Small intestine (tissue), 7 donors: ENCODE results near the gene KIAA0930. TPM values are rescaled to one million over a fixed set of nuclear protein-coding genes. Genes with fewer than 3 reads are reported as not detected.

Experiments used
- DNase-seq, 2 donors: peaks; one replicate each; pipeline versions ENCODE4 v3.0.0 to v3.0.0-alpha.2; 2013
- FAIRE-seq: peaks from 2 replicates; lab custom pipeline; 2012; peaks lifted over from hg19 to GRCh38; lab: Jason Lieb, UNC
- H3K27ac ChIP-seq, 3 donors: one replicate each; pipeline ENCODE4 v1.5.1; 2013; ENCODE audit warnings: low read length in 2 of 3, mild to moderate bottlenecking in 2 of 3, control low read depth in 1 of 3, inconsistent platforms in 1 of 3, low read depth in 1 of 3, moderate library complexity in 1 of 3
- H3K27me3 ChIP-seq, 3 donors: one replicate each; pipeline ENCODE4 v1.6.1; 2013; ENCODE audit warnings: low read length in 3 of 3, inconsistent platforms in 1 of 3; ENCODE audit not compliant: control insufficient read depth in 3 of 3, insufficient read depth in 3 of 3
- H3K36me3 ChIP-seq, 3 donors: one replicate each; pipeline ENCODE4 v1.6.1; 2013; ENCODE audit warnings: low read length in 3 of 3, inconsistent platforms in 1 of 3, low read depth in 1 of 3, mild to moderate bottlenecking in 1 of 3, moderate library complexity in 1 of 3; ENCODE audit not compliant: control insufficient read depth in 3 of 3, insufficient read depth in 2 of 3
- H3K4me1 ChIP-seq, 3 donors: one replicate each; pipeline ENCODE4 v1.6.1; 2013; ENCODE audit warnings: low read length in 2 of 3, inconsistent platforms in 1 of 3, low read depth in 1 of 3, mild to moderate bottlenecking in 1 of 3, moderate library complexity in 1 of 3; ENCODE audit not compliant: control insufficient read depth in 3 of 3, insufficient read depth in 2 of 3
- H3K4me3 ChIP-seq, 3 donors: one replicate each; pipeline ENCODE4 v1.5.1; 2013; ENCODE audit warnings: low read length in 3 of 3, control low read depth in 1 of 3, inconsistent platforms in 1 of 3, low read depth in 1 of 3, mild to moderate bottlenecking in 1 of 3, moderate library complexity in 1 of 3
- H3K9me3 ChIP-seq, 2 donors: one replicate each; pipeline ENCODE4 v1.6.1; 2013; ENCODE audit warnings: low read depth in 1 of 2, low read length in 1 of 2; ENCODE audit not compliant: control insufficient read depth in 2 of 2, insufficient read depth in 1 of 2
- WGBS, 3 donors: extraction: QIAGEN DNeasy Blood & Tissue Kit; methylation state at CpG; one replicate each; pipeline ENCODE4 v1.1.7; 2013; 5-methylcytosine and 5-hydroxymethylcytosine counted together
- polyA plus RNA-seq, 4 donors: library from polyadenylated mRNA; stranded (reverse) in 3 of 4; unstranded in 1 of 4; fragments of 200-250 nt in 3 of 4; fragments of 120-200 nt in 1 of 4; gene quantifications; one replicate each; pipeline versions ENCODE4 v1.2.1 to v1.2.3, GENCODE V29; 2013
- donor health status: healthy with polysubstance abuse.
- donor health status: control.
- donor health status: control.
- donor health status: Bipolar disorder and iron deficiency.
- donor health status: healthy.

The KIAA0930 gene
- polyA plus RNA-seq, 4 donors = 19.3 to 29.0 (median 26.0) TPM

GRCh38 chr22:45212306-45212709 lies 28.4 kb downstream of the KIAA0930 start:
- H3K4me3 ChIP-seq = no peak overlapping the region

GRCh38 chr22:45211848-45212247 lies 28.8 kb downstream of the KIAA0930 start:
- DNase-seq (no peak), FAIRE-seq (no peak)
- peak overlapping the region in 1 of 3 donors; percentile 12 for H3K27ac ChIP-seq
- H3K27me3 ChIP-seq = peaks cover 0 to 2% (median 0%) of the 10 kb centered on the region in 3 donors
- WGBS, 3 donors = 83 to 96% (median 93%) methylated on average over 15 to 18 of the region's 18 CpGs
- H3K4me1 ChIP-seq = peaks cover 0 to 4% (median 0%) of the 10 kb centered on the region in 3 donors
- no peaks in the 10 kb centered on the region for H3K9me3 ChIP-seq
- peaks cover 0 to 23% (median 0%) of the 10 kb centered on the region in 3 donors for H3K36me3 ChIP-seq
- no peak overlapping the region for H3K4me3 ChIP-seq

More at GRCh38 chr22:45212306-45212709, 28.4 kb downstream of the KIAA0930 start:
- no peak for FAIRE-seq
- WGBS, 3 donors = 44 to 68% (median 58%) methylated on average over 10 to 14 of the region's 14 CpGs
- Histone ChIP-seq H3K9me3 (no peaks in the 10 kb centered on the region), H3K36me3 (peaks cover 0 to 23% (median 0%) of the 10 kb centered on the region in 3 donors), H3K27ac (peak overlapping the region in 1 of 3 donors; percentile 73), H3K27me3 (peaks cover 0 to 2% (median 0%) of the 10 kb centered on the region in 3 donors), H3K4me1 (peaks cover 0 to 4% (median 0%) of the 10 kb centered on the region in 3 donors)
- peak in 1 of 2 donors; percentile 25 for DNase-seq

GRCh38 chr22:45211435-45211834 lies 29.3 kb downstream of the KIAA0930 start:
- DNase-seq (peak in 1 of 2 donors; percentile 21), FAIRE-seq (no peak)
- 55 to 78% (median 72%) methylated on average over 8 of the region's 8 CpGs for WGBS, 3 donors
- H3K4me1 ChIP-seq = peaks cover 0 to 4% (median 0%) of the 10 kb centered on the region in 3 donors
- no peak overlapping the region for H3K27ac ChIP-seq
- H3K4me3 ChIP-seq = no peak overlapping the region
- peaks cover 0 to 23% (median 0%) of the 10 kb centered on the region in 3 donors for H3K36me3 ChIP-seq
- H3K9me3 ChIP-seq = no peaks in the 10 kb centered on the region
- H3K27me3 ChIP-seq = peaks cover 0 to 2% (median 0%) of the 10 kb centered on the region in 3 donors

- peaks cover 0 to 2% (median 0%) of the 10 kb centered on the region in 3 donors for H3K27me3 ChIP-seq
- peaks cover 0 to 23% (median 0%) of the 10 kb centered on the region in 3 donors for H3K36me3 ChIP-seq
- DNase-seq (no peak), FAIRE-seq (no peak)
- peaks cover 0 to 4% (median 0%) of the 10 kb centered on the region in 3 donors for H3K4me1 ChIP-seq
- H3K27ac ChIP-seq = no peak overlapping the region
- H3K9me3 ChIP-seq = no peaks in the 10 kb centered on the region
- WGBS, 3 donors = 91 to 92% (median 91%) methylated on average over 8 of the region's 8 CpGs
- no peak overlapping the region for H3K4me3 ChIP-seq
Measured at GRCh38 chr22:45210991-45211390, 29.7 kb downstream of the KIAA0930 start.

- no peak for DNase-seq
- FAIRE-seq = no peak
- peaks cover 0 to 2% (median 0%) of the 10 kb centered on the region in 3 donors for H3K27me3 ChIP-seq
- no peaks in the 10 kb centered on the region for H3K9me3 ChIP-seq
- 85 to 87% (median 87%) methylated on average over 11 of the region's 11 CpGs for WGBS, 3 donors
- no peak overlapping the region for H3K27ac ChIP-seq
- H3K36me3 ChIP-seq = peaks cover 0 to 23% (median 0%) of the 10 kb centered on the region in 3 donors
- no peak overlapping the region for H3K4me3 ChIP-seq
- peaks cover 0 to 4% (median 0%) of the 10 kb centered on the region in 3 donors for H3K4me1 ChIP-seq
Measured at GRCh38 chr22:45210577-45210976, 30.1 kb downstream of the KIAA0930 start.

GRCh38 chr22:45210174-45210573 lies 30.5 kb downstream of the KIAA0930 start:
- no peaks in the 10 kb centered on the region for H3K9me3 ChIP-seq
- no peak overlapping the region for H3K27ac ChIP-seq
- DNase-seq (no peak), FAIRE-seq (no peak)
- H3K27me3 ChIP-seq = peaks cover 0 to 2% (median 0%) of the 10 kb centered on the region in 3 donors
- H3K4me1 ChIP-seq = peaks cover 0 to 4% (median 0%) of the 10 kb centered on the region in 3 donors
- H3K4me3 ChIP-seq = no peak overlapping the region
- WGBS, 3 donors = 91 to 97% (median 93%) methylated on average over 6 to 7 of the region's 7 CpGs
- H3K36me3 ChIP-seq = peaks cover 0 to 26% (median under 1%) of the 10 kb centered on the region in 3 donors

GRCh38 chr22:45208993-45209838 lies 31.5 kb downstream of the KIAA0930 start:
- H3K27me3 ChIP-seq = peaks cover 0 to 2% (median 0%) of the 10 kb centered on the region in 3 donors
- peaks cover 0 to 35% (median 3%) of the 10 kb centered on the region in 3 donors for H3K36me3 ChIP-seq
- 65 to 74% (median 72%) methylated on average over 19 to 29 of the region's 29 CpGs for WGBS, 3 donors
- no peaks in the 10 kb centered on the region for H3K9me3 ChIP-seq
- no peak overlapping the region for H3K4me3 ChIP-seq
- no peak overlapping the region for H3K27ac ChIP-seq
- peaks cover 0 to 4% (median 0%) of the 10 kb centered on the region in 3 donors for H3K4me1 ChIP-seq
- FAIRE-seq (no peak), DNase-seq (no peak)

GRCh38 chr22:45208696-45208992 lies 32.0 kb downstream of the KIAA0930 start:
- peaks cover 0 to 2% (median 0%) of the 10 kb centered on the region in 3 donors for H3K27me3 ChIP-seq
- no peaks in the 10 kb centered on the region for H3K9me3 ChIP-seq
- WGBS, 3 donors = 89 to 92% (median 90%) methylated on average over 10 of the region's 10 CpGs
- peaks cover 0 to 39% (median 3%) of the 10 kb centered on the region in 3 donors for H3K36me3 ChIP-seq
- FAIRE-seq (no peak), DNase-seq (no peak)
- peaks cover 0 to 4% (median 0%) of the 10 kb centered on the region in 3 donors for H3K4me1 ChIP-seq
- H3K4me3 ChIP-seq = no peak overlapping the region
- no peak overlapping the region for H3K27ac ChIP-seq
